H9 (cell line): Measurements from ENCODE around the gene BANP. TPM values are rescaled to one million over a fixed set of nuclear protein-coding genes. Genes with fewer than 3 reads are reported as not detected.
A peak's percentile ranks its signal among the peaks of the same experiment; 100 is the strongest.
"Not testable (repeated sequence)": the region's sequence is repeated elsewhere in the genome, so short reads cannot be mapped to it uniquely, and the experiment has no call there.

Source experiments
- DNase-seq: peaks from one replicate; pipeline ENCODE4 v3.0.0-alpha.2; 2017
- H2AFZ ChIP-seq: one replicate; pipeline ENCODE4 v1.6.1; 2013; ENCODE audit warnings: mild to moderate bottlenecking, low read length, control low read depth, moderate library complexity
- H2AK5ac ChIP-seq: 2 replicates; pipeline ENCODE4 v1.6.1; 2013; ENCODE audit warnings: low read length, control low read depth, mixed read lengths; ENCODE audit not compliant: insufficient read length
- H2BK120ac ChIP-seq: one replicate; pipeline ENCODE4 v1.6.1; 2013; ENCODE audit warnings: low read depth, mild to moderate bottlenecking, low read length, control low read depth, inconsistent platforms; ENCODE audit not compliant: poor library complexity, severe bottlenecking
- H2BK12ac ChIP-seq: 2 replicates; pipeline ENCODE4 v1.6.1; 2013; ENCODE audit warnings: low read length, control low read depth, mixed read lengths, low read depth; ENCODE audit not compliant: insufficient read length
- H2BK15ac ChIP-seq: 2 replicates; pipeline ENCODE4 v1.6.1; 2013; ENCODE audit warnings: low read depth, low read length, control low read depth
- H2BK20ac ChIP-seq: one replicate; pipeline ENCODE4 v1.6.1; 2013; ENCODE audit warnings: low read depth, mild to moderate bottlenecking, low read length, control low read depth, inconsistent platforms; ENCODE audit not compliant: poor library complexity, severe bottlenecking
- H2BK5ac ChIP-seq: 2 replicates; pipeline ENCODE4 v1.6.1; 2013; ENCODE audit warnings: low read length, control low read depth, mixed read lengths; ENCODE audit not compliant: insufficient read length
- H3K14ac ChIP-seq: 2 replicates; pipeline ENCODE4 v1.6.1; 2013; ENCODE audit warnings: low read length, control low read depth; ENCODE audit not compliant: insufficient read depth
- H3K18ac ChIP-seq: 2 replicates; pipeline ENCODE4 v1.6.1; 2013; ENCODE audit warnings: low read depth, mild to moderate bottlenecking, mixed read lengths, low read length, control low read depth; ENCODE audit not compliant: insufficient read length
- H3K23ac ChIP-seq: 2 replicates; pipeline ENCODE4 v1.6.1; 2013; ENCODE audit warnings: low read length, control low read depth, mixed read lengths, low read depth; ENCODE audit not compliant: insufficient read length
- H3K23me2 ChIP-seq: 2 replicates; pipeline ENCODE4 v1.6.1; 2013; ENCODE audit warnings: low read depth, mild to moderate bottlenecking, mixed read lengths, low read length, control low read depth; ENCODE audit not compliant: insufficient read length, poor library complexity, severe bottlenecking
- H3K27ac ChIP-seq: 2 replicates; pipeline ENCODE4 v1.5.1; 2013; ENCODE audit warnings: low read length, control low read depth, mixed read lengths, low read depth; ENCODE audit not compliant: insufficient read length
- H3K27me3 ChIP-seq: 2 replicates; pipeline ENCODE4 v1.6.1; 2013; ENCODE audit warnings: low read length, control low read depth, inconsistent platforms; ENCODE audit not compliant: insufficient read depth
- H3K4ac ChIP-seq: 2 replicates; pipeline ENCODE4 v1.6.1; 2013; ENCODE audit warnings: low read depth, mild to moderate bottlenecking, control low read depth, inconsistent platforms, low read length, moderate library complexity
- H3K4me1 ChIP-seq: 2 replicates; pipeline ENCODE4 v1.6.1; 2013; ENCODE audit warnings: low read length, control low read depth, inconsistent platforms; ENCODE audit not compliant: insufficient read depth
- H3K4me2 ChIP-seq: 2 replicates; pipeline ENCODE4 v1.6.1; 2013; ENCODE audit warnings: low read length, control low read depth, mixed read lengths; ENCODE audit not compliant: insufficient read length, insufficient read depth
- H3K56ac ChIP-seq: 2 replicates; pipeline ENCODE4 v1.6.1; 2013; ENCODE audit warnings: low read depth, mild to moderate bottlenecking, mixed read lengths, low read length, control low read depth; ENCODE audit not compliant: insufficient read length
- H3K79me1 ChIP-seq: 2 replicates; pipeline ENCODE4 v1.6.1; 2013; ENCODE audit warnings: low read depth, mild to moderate bottlenecking, moderate library complexity, low read length, control low read depth, inconsistent platforms; ENCODE audit not compliant: insufficient read depth, poor library complexity, severe bottlenecking
- H3K79me2 ChIP-seq: 2 replicates; pipeline ENCODE4 v1.6.1; 2013; ENCODE audit warnings: low read length, control low read depth, inconsistent platforms; ENCODE audit not compliant: insufficient read depth
- H3K9ac ChIP-seq: 2 replicates; pipeline ENCODE4 v1.6.1; 2013; ENCODE audit warnings: low read length, control low read depth, mixed read lengths; ENCODE audit not compliant: insufficient read length; ENCODE audit errors: extremely low read depth
- H3K9me3 ChIP-seq: one replicate; pipeline ENCODE4 v1.6.1; 2013; ENCODE audit warnings: low read depth, low read length, inconsistent platforms; ENCODE audit not compliant: control insufficient read depth
- H3T11ph ChIP-seq: one replicate; pipeline ENCODE4 v1.6.1; 2013; ENCODE audit warnings: mild to moderate bottlenecking, low read length, control low read depth, inconsistent platforms
- H4K20me1 ChIP-seq: one replicate; pipeline ENCODE4 v1.6.1; 2013; ENCODE audit not compliant: control insufficient read depth, insufficient read length, insufficient read depth
- H4K5ac ChIP-seq: 2 replicates; pipeline ENCODE4 v1.6.1; 2013; ENCODE audit warnings: low read depth, mild to moderate bottlenecking, mixed read lengths, low read length, control low read depth; ENCODE audit not compliant: insufficient read length
- H4K8ac ChIP-seq: replicated peaks from 2 replicates; pipeline ENCODE4 v1.6.1; 2013; ENCODE audit warnings: low read length, control low read depth, mixed read lengths, low read depth; ENCODE audit not compliant: insufficient read length
- H4K91ac ChIP-seq: 2 replicates; pipeline ENCODE4 v1.6.1; 2013; ENCODE audit warnings: low read depth, mild to moderate bottlenecking, moderate library complexity, mixed read lengths, low read length, control low read depth; ENCODE audit not compliant: insufficient read length
- H3K27ac Mint-ChIP-seq, 3 experiments: 2 replicates in 2 of 3; 3 replicates in 1 of 3; pipeline ENCODE4 v1.8.0; 2020 to 2021; ENCODE audit warnings: mixed read lengths in 3 of 3, mild to moderate bottlenecking in 1 of 3, moderate library complexity in 1 of 3
- H3K27me3 Mint-ChIP-seq: 2 replicates; pipeline ENCODE4 v1.8.0; 2021; ENCODE audit warnings: low read depth, mild to moderate bottlenecking, moderate library complexity, mixed read lengths
- H3K36me3 Mint-ChIP-seq, 3 experiments: 2 replicates in 2 of 3; 3 replicates in 1 of 3; pipeline ENCODE4 v1.8.0; 2020 to 2021; ENCODE audit warnings: low read depth in 3 of 3, mixed read lengths in 3 of 3; ENCODE audit not compliant: insufficient read depth in 1 of 3
- H3K4me1 Mint-ChIP-seq, 2 experiments: 2 replicates each; pipeline ENCODE4 v1.8.0; 2020; ENCODE audit warnings: mixed read lengths in 2 of 2
- H3K4me3 Mint-ChIP-seq, 2 experiments: 2 replicates in 1 of 2; 3 replicates in 1 of 2; pipeline ENCODE4 v1.8.0; 2020 to 2021; ENCODE audit warnings: mild to moderate bottlenecking in 2 of 2, mixed read lengths in 2 of 2, moderate library complexity in 1 of 2
- H3K9me3 Mint-ChIP-seq, 2 experiments: 2 replicates in 1 of 2; 3 replicates in 1 of 2; pipeline ENCODE4 v1.8.0; 2020; ENCODE audit warnings: mild to moderate bottlenecking in 2 of 2, mixed read lengths in 2 of 2, moderate library complexity in 1 of 2
- WGBS: extraction: QIAGEN DNeasy Blood & Tissue Kit; methylation state at CpG from one replicate; pipeline ENCODE4 v1.1.7; 2013; ENCODE audit warnings: missing lambda C conversion rate, low lambda C conversion rate, mixed read lengths; ENCODE audit not compliant: insufficient read length; ENCODE audit errors: extremely low coverage; 5-methylcytosine and 5-hydroxymethylcytosine counted together
- total RNA-seq: library from RNA; stranded (reverse); gene quantifications from 2 replicates; pipeline ENCODE4 v1.2.1, GENCODE V29; 2021

The BANP gene
- total RNA-seq, 1 experiment from 2014 or later: 24.9 TPM

- H3K9me3 ChIP-seq, H3K4ac ChIP-seq, DNase-seq, H3K36me3 Mint-ChIP-seq, H3K56ac ChIP-seq, H3K79me1 ChIP-seq, H3K27ac ChIP-seq, H2AK5ac ChIP-seq, H3K79me2 ChIP-seq, H3K9ac ChIP-seq, H3K23me2 ChIP-seq, H3K23ac ChIP-seq, H2AFZ ChIP-seq, H3K4me2 ChIP-seq, H2BK120ac ChIP-seq, H3K18ac ChIP-seq, H3K27me3 Mint-ChIP-seq, H4K5ac ChIP-seq, H3K4me3 Mint-ChIP-seq, H3K14ac ChIP-seq, H3K27me3 ChIP-seq, H2BK20ac ChIP-seq, H4K91ac ChIP-seq, H2BK5ac ChIP-seq, H4K8ac ChIP-seq, H4K20me1 ChIP-seq, H2BK15ac ChIP-seq, H2BK12ac ChIP-seq, H3K4me1 ChIP-seq, H3K4me1 Mint-ChIP-seq, H3T11ph ChIP-seq: not testable (repeated sequence)
- no CpG with 5 or more reads among the region's 25 CpGs for WGBS
- Mint-ChIP-seq H3K27ac (0 out of 7 replicates have a peak overlapping the region, but pooled peaks of 1 of the 3 experiments have one; percentile 39), H3K9me3 (peaks cover 18 to 20% of the 10 kb centered on the region in 2 experiments)
Observed at GRCh38 chr16:88093556-88094252, 142.5 kb downstream of the BANP start.

DNA sequence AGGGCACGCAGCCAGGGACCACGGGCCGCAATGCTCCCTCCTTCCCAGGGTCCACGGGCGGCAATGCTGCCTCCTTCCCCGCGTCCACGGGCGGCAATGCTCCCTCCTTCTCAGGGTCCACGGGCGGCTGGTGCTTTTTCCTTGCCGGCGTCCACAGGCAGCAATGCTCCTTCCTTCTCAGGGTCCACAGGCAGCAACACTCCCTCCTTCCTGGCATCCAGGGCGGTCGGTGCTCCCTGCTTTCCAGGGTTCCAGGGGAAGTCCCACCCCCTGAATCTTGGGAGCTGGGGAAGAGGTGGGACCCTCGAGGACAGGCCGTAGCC lies 143.0 kb downstream of the BANP start:
- H2AK5ac ChIP-seq, H3K4me1 Mint-ChIP-seq, H3K9ac ChIP-seq, H3K79me2 ChIP-seq, H3K18ac ChIP-seq, H3K4me1 ChIP-seq, H3K79me1 ChIP-seq, H3T11ph ChIP-seq, H3K27me3 ChIP-seq, DNase-seq, H3K9me3 ChIP-seq, H2AFZ ChIP-seq, H3K4me2 ChIP-seq, H4K5ac ChIP-seq, H3K23ac ChIP-seq, H4K8ac ChIP-seq, H3K4ac ChIP-seq, H2BK5ac ChIP-seq, H3K56ac ChIP-seq, H3K23me2 ChIP-seq, H2BK15ac ChIP-seq, H3K27me3 Mint-ChIP-seq, H4K20me1 ChIP-seq, H4K91ac ChIP-seq, H2BK12ac ChIP-seq, H3K27ac ChIP-seq, H2BK120ac ChIP-seq, H3K4me3 Mint-ChIP-seq, H2BK20ac ChIP-seq, H3K36me3 Mint-ChIP-seq, H3K14ac ChIP-seq: not testable (repeated sequence)
- Mint-ChIP-seq H3K9me3 (peaks cover 18 to 20% of the 10 kb centered on the region in 2 experiments), H3K27ac (peak overlapping the region in 1 of 3 experiments; percentile 55; a peak in 1 of 7 replicates)
- whole genome bisulfite sequencing: no CpG with 5 or more reads among the region's 17 CpGs
